ENCODE measurements around the gene GMDS.

- TF ChIP-seq CTCF (conservative IDR thresholded peaks at IDR 0.05; ENCODE audit: low read depth, low read length) (no peak), RAD21 (IDR thresholded peaks at IDR 0.05; ENCODE audit: low read length) (no peak), POLR2A (IDR thresholded peaks at IDR 0.05; ENCODE audit: low read depth, low read length) (no peak)
Observed at GRCh38 chr6:1705630-1706029, 539.8 kb downstream of the GMDS start.
